Measurements from ENCODE around the gene EPN3. TPM values are rescaled to one million over a fixed set of nuclear protein-coding genes. Genes with fewer than 3 reads are reported as not detected.

Gene EPN3
- polyA plus RNA-seq, 4 donors: 1.6 to 16.0 (median 10.0) TPM

- no peak for DNase-seq (ENCODE audit: low read depth in 4 of 4, low spot score in 3 of 4)
These were observed 52.8 kb downstream of the EPN3 start for GRCh38 chr17:50585346-50585745.

- DNase-seq (ENCODE audit: low read depth in 4 of 4, low spot score in 3 of 4): no peak
These were observed 53.4 kb downstream of the EPN3 start for GRCh38 chr17:50585891-50586290.

GRCh38 chr17:50586421-50587247, 54.1 kb downstream of the EPN3 start:
- DNase-seq (ENCODE audit: low read depth in 4 of 4, low spot score in 3 of 4): no peak

GRCh38 chr17:50587571-50587970, 55.0 kb downstream of the EPN3 start:
- no peak for DNase-seq (ENCODE audit: low read depth in 4 of 4, low spot score in 3 of 4)

DNA sequence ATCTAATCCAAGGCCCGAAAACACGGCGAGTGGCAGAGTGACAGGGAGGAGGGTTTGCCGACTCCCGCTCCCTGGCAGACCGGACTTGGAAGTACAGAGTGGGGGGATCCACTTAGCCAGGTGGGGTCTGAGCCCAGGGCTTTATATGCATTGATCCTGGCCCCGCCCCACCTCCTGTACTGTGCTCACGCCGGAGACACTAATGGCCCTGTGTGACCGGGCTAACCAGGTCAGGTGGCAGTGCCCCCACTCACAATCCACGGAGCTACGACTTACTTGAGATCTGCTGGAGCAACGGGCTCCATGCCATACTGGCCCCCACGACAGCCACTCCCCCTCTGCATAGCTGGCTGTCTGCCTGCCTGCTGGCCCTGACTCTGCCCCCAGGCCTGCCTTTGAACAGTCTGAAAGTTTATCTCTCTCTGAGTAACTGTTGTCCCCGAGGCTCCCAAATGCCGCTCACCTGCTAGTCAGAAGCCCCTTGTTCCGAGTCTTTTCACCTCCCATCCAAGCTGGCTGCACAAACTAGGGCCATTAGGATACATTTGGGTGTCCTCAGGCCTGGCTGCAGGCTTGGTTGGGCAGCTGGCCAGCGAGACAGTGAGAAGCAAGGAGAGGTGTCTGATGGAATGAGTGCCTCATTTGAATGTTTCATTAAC, 56.0 kb downstream of the EPN3 start:
- no peak for DNase-seq (ENCODE audit: low read depth in 4 of 4, low spot score in 3 of 4)

DNA sequence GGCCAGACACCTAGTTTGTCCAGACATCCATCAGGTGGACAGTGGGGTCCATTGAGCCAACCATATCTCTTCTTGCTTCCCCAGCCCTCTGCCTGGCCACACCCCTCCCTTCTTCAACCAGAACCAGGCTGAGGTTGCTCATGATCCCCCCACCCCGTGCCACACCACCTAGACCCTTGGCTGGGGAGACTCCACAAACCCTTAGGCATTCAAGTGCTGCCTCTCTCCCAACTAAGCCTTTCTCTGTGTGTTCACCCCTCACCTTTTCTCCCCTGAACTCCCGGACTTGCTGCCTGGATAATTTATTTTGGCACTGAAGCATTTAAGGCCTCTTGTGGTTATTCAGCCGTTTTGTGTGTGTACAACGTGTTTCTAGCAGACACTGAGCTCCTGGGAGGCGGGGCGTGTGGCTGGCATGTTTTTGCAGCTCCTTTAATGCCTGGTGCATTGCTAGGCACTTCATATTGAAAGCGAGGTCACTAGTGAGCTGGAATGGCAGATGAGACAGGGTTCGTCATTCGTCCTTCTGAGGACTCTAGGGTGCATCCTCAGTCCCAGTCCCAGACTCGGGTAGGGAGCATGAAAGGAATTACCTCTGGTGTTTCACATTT, 56.7 kb downstream of the EPN3 start:
- DNase-seq (ENCODE audit: low read depth in 4 of 4, low spot score in 3 of 4): no peak

- no peak for DNase-seq (ENCODE audit: low read depth in 4 of 4, low spot score in 3 of 4)
These were observed 58.6 kb downstream of the EPN3 start for GRCh38 chr17:50590946-50591737.

GRCh38 chr17:50593321-50593720, 60.8 kb downstream of the EPN3 start:
- DNase-seq (ENCODE audit: low read depth in 4 of 4, low spot score in 3 of 4): peak in 2 of 4 donors; percentile 48 to 63

Other genes with a start within 250 kb of the EPN3 start
- gene XYLT2, start 186.6 kb upstream of the EPN3 start, polyA plus RNA-seq (ENCODE audit: insufficient read length in 4 of 4): 10 to 100 TPM; 18.2 to 24.5 (median 19.1) TPM
- gene MRPL27, start 159.6 kb upstream of the EPN3 start, polyA plus RNA-seq (ENCODE audit: insufficient read length in 4 of 4): 10 to 100 TPM; 59.8 to 76.3 (median 69.4) TPM
- 1 to 10 TPM; 7.3 to 9.2 (median 8.0) TPM for gene EME1, start 159.5 kb upstream of the EPN3 start, polyA plus RNA-seq (ENCODE audit: insufficient read length in 4 of 4)
- gene LRRC59, start 135.2 kb upstream of the EPN3 start, polyA plus RNA-seq (ENCODE audit: insufficient read length in 4 of 4): 10 to 100 TPM; 56.8 to 66.3 (median 64.4) TPM
- gene ACSF2, start 106.5 kb upstream of the EPN3 start, polyA plus RNA-seq (ENCODE audit: insufficient read length in 4 of 4): 100 to 1,000 TPM in 1 of 4 donors, 10 to 100 TPM in 3; 37.0 to 108 (median 78.9) TPM
- 1 to 10 TPM in 3 of 4 donors, under 1 TPM in 1; 0.66 to 3.2 (median 2.8) TPM for gene CHAD, start 63.9 kb upstream of the EPN3 start, polyA plus RNA-seq (ENCODE audit: insufficient read length in 4 of 4)
- gene RSAD1, start 53.9 kb upstream of the EPN3 start, polyA plus RNA-seq (ENCODE audit: insufficient read length in 4 of 4): 10 to 100 TPM; 31.2 to 64.1 (median 47.1) TPM
- gene MYCBPAP, start 24.3 kb upstream of the EPN3 start, polyA plus RNA-seq (ENCODE audit: insufficient read length in 4 of 4): 1 to 10 TPM; 1.4 to 3.4 (median 2.4) TPM
- gene SPATA20, start 14.4 kb downstream of the EPN3 start, polyA plus RNA-seq (ENCODE audit: insufficient read length in 4 of 4): 10 to 100 TPM; 29.4 to 70.4 (median 50.9) TPM
- gene CACNA1G, start 28.0 kb downstream of the EPN3 start, polyA plus RNA-seq (ENCODE audit: insufficient read length in 4 of 4): 10 to 100 TPM in 1 of 4 donors, 1 to 10 TPM in 3; 6.3 to 13.8 (median 7.4) TPM
- 10 to 100 TPM in 2 of 4 donors, 1 to 10 TPM in 1, under 1 TPM in 1; 0.63 to 12.2 (median 7.8) TPM for gene ABCC3, start 102.1 kb downstream of the EPN3 start, polyA plus RNA-seq (ENCODE audit: insufficient read length in 4 of 4)
- 10 to 100 TPM; 46.3 to 48.6 (median 47.2) TPM for gene ANKRD40, start 175.2 kb downstream of the EPN3 start, polyA plus RNA-seq (ENCODE audit: insufficient read length in 4 of 4)
- gene LUC7L3, start 186.9 kb downstream of the EPN3 start, polyA plus RNA-seq (ENCODE audit: insufficient read length in 4 of 4): 100 to 1,000 TPM; 490 to 744 (median 572) TPM
- under 1 TPM in 3 of 4 donors, not detected in 1; 0.17 to 0.60 (median 0.35) TPM for gene ANKRD40CL, start 234.8 kb downstream of the EPN3 start, polyA plus RNA-seq (ENCODE audit: insufficient read length in 4 of 4)

Data from left renal pelvis (tissue), 4 donors.